Measurements from ENCODE around the gene HTRA3.

HTRA3 gene

GRCh38 chr4:8235224-8235623 lies 34.3 kb upstream of the HTRA3 start:
- no peak for DNase-seq

GRCh38 chr4:8235686-8236085 lies 33.9 kb upstream of the HTRA3 start:
- DNase-seq, result no peak

- DNase-seq, result no peak
Measured at GRCh38 chr4:8236106-8236919, 33.2 kb upstream of the HTRA3 start.

GRCh38 chr4:8236920-8237195 lies 32.7 kb upstream of the HTRA3 start:
- DNase-seq, result no peak

GRCh38 chr4:8237256-8237989 lies 32.1 kb upstream of the HTRA3 start:
- no peak for DNase-seq

- DNase-seq, result no peak
Measured at GRCh38 chr4:8238036-8238511, 31.5 kb upstream of the HTRA3 start.

GRCh38 chr4:8238515-8239053 lies 31.0 kb upstream of the HTRA3 start:
- no peak for DNase-seq

GRCh38 chr4:8239226-8239625 lies 30.3 kb upstream of the HTRA3 start:
- DNase-seq, result no peak

GRCh38 chr4:8239661-8240060 lies 29.9 kb upstream of the HTRA3 start:
- DNase-seq, result no peak

- DNase-seq, result peak; percentile 56
Measured at GRCh38 chr4:8240211-8241041, 29.1 kb upstream of the HTRA3 start.

- DNase-seq, result no peak
Measured at GRCh38 chr4:8241211-8241779, 28.3 kb upstream of the HTRA3 start.

GRCh38 chr4:8241895-8242696 lies 27.5 kb upstream of the HTRA3 start:
- DNase-seq, result peak; percentile 86

GRCh38 chr4:8242782-8243560 lies 26.6 kb upstream of the HTRA3 start:
- no peak for DNase-seq

- no peak for DNase-seq
Measured at GRCh38 chr4:8244001-8244757, 25.4 kb upstream of the HTRA3 start.

- no peak for DNase-seq
Measured at GRCh38 chr4:8244931-8245460, 24.6 kb upstream of the HTRA3 start.

- DNase-seq, result peak; percentile 67
Measured at GRCh38 chr4:8245884-8246833, 23.4 kb upstream of the HTRA3 start.

GRCh38 chr4:8247047-8247930 lies 22.3 kb upstream of the HTRA3 start:
- no peak for DNase-seq

- no peak for DNase-seq
Measured at GRCh38 chr4:8248091-8248490, 21.5 kb upstream of the HTRA3 start.

All from hematopoietic multipotent progenitor cell treated with erythropoietin and hydrocortisone succinate and interleukin-3 and kit ligand, for 6 days (in vitro differentiated cells).